Mononuclear cell (primary cell): Measurements from ENCODE around the gene ATP5PB. TPM values are rescaled to one million over a fixed set of nuclear protein-coding genes. Genes with fewer than 3 reads are reported as not detected.

ENCODE experiments used
- H3K27me3 ChIP-seq: 2 replicates; pipeline ENCODE4 v1.6.0; 2011; ENCODE audit warnings: low read length, control low read depth; ENCODE audit not compliant: insufficient read depth
- H3K4me1 ChIP-seq: 2 replicates; pipeline ENCODE4 v1.5.1; 2011; ENCODE audit warnings: mild to moderate bottlenecking, low read length, control low read depth; ENCODE audit not compliant: insufficient read depth
- H3K4me3 ChIP-seq: 2 replicates; pipeline ENCODE4 v1.5.1; 2011; ENCODE audit warnings: mild to moderate bottlenecking, low read length, moderate library complexity
- H3K9me3 ChIP-seq: 2 replicates; pipeline ENCODE4 v1.5.1; 2011; ENCODE audit warnings: low read depth, mild to moderate bottlenecking, control low read depth, low read length
- total RNA-seq: library from RNA; depleted of rRNA; stranded (reverse); fragments of >200 nt; gene quantifications from one replicate; pipeline ENCODE4 v1.2.3, GENCODE V29; 2012

The ATP5PB gene
- total RNA-seq: 177 TPM

- peak within 1 kb of the TSS; percentile 97 for H3K4me3 ChIP-seq
- peaks cover 47% of the 10 kb centered on the region for H3K4me1 ChIP-seq
- no peaks in the 10 kb centered on the region for H3K9me3 ChIP-seq
- no peaks in the 10 kb centered on the region for H3K27me3 ChIP-seq
Observed at GRCh38 chr1:111448918-111449702, at the start of gene ATP5PB, which contains the start of gene WDR77. Gene ATP5PB, plus strand, starts transcription at chr1:111449464. Its CDS starts 78 bp downstream, at chr1:111449542. Gene WDR77, minus strand, starts transcription at chr1:111449256. Its CDS starts 87 bp downstream, at chr1:111449169.

- no peaks in the 10 kb centered on the region for H3K27me3 ChIP-seq
- H3K9me3 ChIP-seq: no peaks in the 10 kb centered on the region
- H3K4me1 ChIP-seq: no peaks in the 10 kb centered on the region
- H3K4me3 ChIP-seq: no peak overlapping the region
Observed at GRCh38 chr1:111399792-111400610, 49.3 kb upstream of the ATP5PB start.

GRCh38 chr1:111402083-111402482 lies 47.2 kb upstream of the ATP5PB start:
- no peak overlapping the region for H3K4me3 ChIP-seq
- no peaks in the 10 kb centered on the region for H3K9me3 ChIP-seq
- no peaks in the 10 kb centered on the region for H3K27me3 ChIP-seq
- H3K4me1 ChIP-seq: peaks cover 6% of the 10 kb centered on the region

GRCh38 chr1:111404588-111404987 lies 44.7 kb upstream of the ATP5PB start:
- Histone ChIP-seq H3K4me3 (no peak overlapping the region), H3K4me1 (peaks cover 6% of the 10 kb centered on the region), H3K9me3 (no peaks in the 10 kb centered on the region), H3K27me3 (no peaks in the 10 kb centered on the region)

GRCh38 chr1:111406321-111406768 lies 42.9 kb upstream of the ATP5PB start:
- Histone ChIP-seq H3K9me3 (no peaks in the 10 kb centered on the region), H3K27me3 (no peaks in the 10 kb centered on the region), H3K4me3 (no peak overlapping the region), H3K4me1 (peaks cover 6% of the 10 kb centered on the region)

- Histone ChIP-seq H3K27me3 (no peaks in the 10 kb centered on the region), H3K4me1 (peaks cover 6% of the 10 kb centered on the region), H3K9me3 (no peaks in the 10 kb centered on the region), H3K4me3 (no peak overlapping the region)
Observed at GRCh38 chr1:111407301-111407700, 42.0 kb upstream of the ATP5PB start.

- Histone ChIP-seq H3K4me3 (no peak overlapping the region), H3K4me1 (no peaks in the 10 kb centered on the region), H3K9me3 (no peaks in the 10 kb centered on the region), H3K27me3 (no peaks in the 10 kb centered on the region)
Observed at GRCh38 chr1:111412839-111413238, 36.4 kb upstream of the ATP5PB start.

GRCh38 chr1:111414756-111415155 lies 34.5 kb upstream of the ATP5PB start:
- Histone ChIP-seq H3K9me3 (no peaks in the 10 kb centered on the region), H3K4me1 (no peaks in the 10 kb centered on the region), H3K4me3 (no peak overlapping the region), H3K27me3 (no peaks in the 10 kb centered on the region)

- no peaks in the 10 kb centered on the region for H3K27me3 ChIP-seq
- H3K4me3 ChIP-seq: no peak overlapping the region
- H3K4me1 ChIP-seq: no peaks in the 10 kb centered on the region
- no peaks in the 10 kb centered on the region for H3K9me3 ChIP-seq
Observed at GRCh38 chr1:111415461-111415860, 33.8 kb upstream of the ATP5PB start.

- Histone ChIP-seq H3K4me1 (no peaks in the 10 kb centered on the region), H3K27me3 (no peaks in the 10 kb centered on the region), H3K9me3 (no peaks in the 10 kb centered on the region), H3K4me3 (no peak overlapping the region)
Observed at GRCh38 chr1:111417755-111418154, 31.5 kb upstream of the ATP5PB start.

- Histone ChIP-seq H3K4me3 (no peak overlapping the region), H3K9me3 (no peaks in the 10 kb centered on the region), H3K4me1 (no peaks in the 10 kb centered on the region), H3K27me3 (no peaks in the 10 kb centered on the region)
Observed at GRCh38 chr1:111419037-111419436, 30.2 kb upstream of the ATP5PB start.

- no peaks in the 10 kb centered on the region for H3K4me1 ChIP-seq
- H3K9me3 ChIP-seq: no peaks in the 10 kb centered on the region
- H3K27me3 ChIP-seq: no peaks in the 10 kb centered on the region
- H3K4me3 ChIP-seq: no peak overlapping the region
Observed at GRCh38 chr1:111420377-111420776, 28.9 kb upstream of the ATP5PB start.

GRCh38 chr1:111422546-111423391 lies 26.5 kb upstream of the ATP5PB start:
- Histone ChIP-seq H3K27me3 (no peaks in the 10 kb centered on the region), H3K4me3 (no peak overlapping the region), H3K4me1 (no peaks in the 10 kb centered on the region), H3K9me3 (no peaks in the 10 kb centered on the region)

- Histone ChIP-seq H3K9me3 (no peaks in the 10 kb centered on the region), H3K4me3 (no peak overlapping the region), H3K27me3 (no peaks in the 10 kb centered on the region), H3K4me1 (no peaks in the 10 kb centered on the region)
Observed at GRCh38 chr1:111424281-111424680, 25.0 kb upstream of the ATP5PB start.

- H3K4me1 ChIP-seq: peaks cover 4% of the 10 kb centered on the region
- H3K27me3 ChIP-seq: no peaks in the 10 kb centered on the region
Observed at GRCh38 chr1:111436726-111437125, 12.5 kb upstream of the ATP5PB start.

More at GRCh38 chr1:111436726-111437125, 12.5 kb upstream of the ATP5PB start:
- Histone ChIP-seq H3K9me3 (no peaks in the 10 kb centered on the region), H3K4me3 (no peak overlapping the region)
